NB4 (cell line): ENCODE data around the gene UFD1.

Source experiments
- POLR2A ChIP-seq: IDR thresholded peaks from 2 replicates; pipeline ENCODE4 v1.6.1; 2011; ENCODE audit warnings: mild to moderate bottlenecking; ENCODE audit not compliant: insufficient read length; ENCODE audit errors: extremely low read depth
- TF ChIP-seq, protein P1 (sequence below): IDR thresholded peaks from one replicate; pipeline ENCODE4 v1.5.1; 2012; ENCODE audit warnings: low read depth, low read length

DNA sequence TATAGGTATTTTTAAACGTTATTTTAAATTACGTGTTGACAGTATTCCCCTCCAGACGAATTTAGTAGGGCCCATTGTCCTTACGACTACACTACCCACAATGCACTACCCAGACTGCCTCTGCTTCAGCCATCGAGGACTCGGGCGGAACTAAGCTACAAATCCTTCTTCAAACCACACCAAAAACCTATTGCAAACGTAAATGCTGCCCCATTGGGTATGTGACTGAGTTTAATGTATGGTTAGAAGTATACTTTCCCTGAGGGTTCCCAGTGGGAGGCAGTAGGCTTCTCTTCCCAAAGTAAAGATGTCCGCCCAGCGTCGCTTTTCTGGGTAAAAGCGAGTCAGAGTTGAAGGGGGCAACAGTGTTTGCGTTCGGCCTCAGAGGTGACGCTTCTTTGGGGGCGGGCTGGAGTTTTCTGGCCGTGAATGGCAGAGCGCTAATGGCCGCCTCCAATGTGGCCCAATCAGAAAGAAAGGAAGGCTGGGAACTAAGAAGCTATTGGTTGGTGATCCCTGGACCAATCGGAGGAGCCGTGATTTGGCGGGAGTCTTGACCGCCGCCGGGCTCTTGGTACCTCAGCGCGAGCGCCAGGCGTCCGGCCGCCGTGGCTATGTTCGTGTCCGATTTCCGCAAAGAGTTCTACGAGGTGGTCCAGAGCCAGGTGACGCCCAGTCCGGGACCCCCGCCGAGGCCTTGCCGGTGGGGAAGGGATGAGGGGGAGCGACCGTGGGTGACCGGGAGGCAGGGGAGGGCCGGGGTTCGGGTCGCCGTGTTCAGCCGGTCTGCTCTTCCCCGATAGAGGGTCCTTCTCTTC is 571 bp upstream of the UFD1 start, which contains the start of gene CDC45:
- TF ChIP-seq, protein P1, sequence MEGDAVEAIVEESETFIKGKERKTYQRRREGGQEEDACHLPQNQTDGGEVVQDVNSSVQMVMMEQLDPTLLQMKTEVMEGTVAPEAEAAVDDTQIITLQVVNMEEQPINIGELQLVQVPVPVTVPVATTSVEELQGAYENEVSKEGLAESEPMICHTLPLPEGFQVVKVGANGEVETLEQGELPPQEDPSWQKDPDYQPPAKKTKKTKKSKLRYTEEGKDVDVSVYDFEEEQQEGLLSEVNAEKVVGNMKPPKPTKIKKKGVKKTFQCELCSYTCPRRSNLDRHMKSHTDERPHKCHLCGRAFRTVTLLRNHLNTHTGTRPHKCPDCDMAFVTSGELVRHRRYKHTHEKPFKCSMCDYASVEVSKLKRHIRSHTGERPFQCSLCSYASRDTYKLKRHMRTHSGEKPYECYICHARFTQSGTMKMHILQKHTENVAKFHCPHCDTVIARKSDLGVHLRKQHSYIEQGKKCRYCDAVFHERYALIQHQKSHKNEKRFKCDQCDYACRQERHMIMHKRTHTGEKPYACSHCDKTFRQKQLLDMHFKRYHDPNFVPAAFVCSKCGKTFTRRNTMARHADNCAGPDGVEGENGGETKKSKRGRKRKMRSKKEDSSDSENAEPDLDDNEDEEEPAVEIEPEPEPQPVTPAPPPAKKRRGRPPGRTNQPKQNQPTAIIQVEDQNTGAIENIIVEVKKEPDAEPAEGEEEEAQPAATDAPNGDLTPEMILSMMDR, result no peak
- peak; percentile 45 for TF ChIP-seq POLR2A
